ENCODE data around the gene RRP12. TPM values are rescaled to one million over a fixed set of nuclear protein-coding genes. Genes with fewer than 3 reads are reported as not detected.

Gene RRP12
- total RNA-seq, 6 donors from 2014 or later: 20.4 to 38.2 (median 28.9) TPM

DNA sequence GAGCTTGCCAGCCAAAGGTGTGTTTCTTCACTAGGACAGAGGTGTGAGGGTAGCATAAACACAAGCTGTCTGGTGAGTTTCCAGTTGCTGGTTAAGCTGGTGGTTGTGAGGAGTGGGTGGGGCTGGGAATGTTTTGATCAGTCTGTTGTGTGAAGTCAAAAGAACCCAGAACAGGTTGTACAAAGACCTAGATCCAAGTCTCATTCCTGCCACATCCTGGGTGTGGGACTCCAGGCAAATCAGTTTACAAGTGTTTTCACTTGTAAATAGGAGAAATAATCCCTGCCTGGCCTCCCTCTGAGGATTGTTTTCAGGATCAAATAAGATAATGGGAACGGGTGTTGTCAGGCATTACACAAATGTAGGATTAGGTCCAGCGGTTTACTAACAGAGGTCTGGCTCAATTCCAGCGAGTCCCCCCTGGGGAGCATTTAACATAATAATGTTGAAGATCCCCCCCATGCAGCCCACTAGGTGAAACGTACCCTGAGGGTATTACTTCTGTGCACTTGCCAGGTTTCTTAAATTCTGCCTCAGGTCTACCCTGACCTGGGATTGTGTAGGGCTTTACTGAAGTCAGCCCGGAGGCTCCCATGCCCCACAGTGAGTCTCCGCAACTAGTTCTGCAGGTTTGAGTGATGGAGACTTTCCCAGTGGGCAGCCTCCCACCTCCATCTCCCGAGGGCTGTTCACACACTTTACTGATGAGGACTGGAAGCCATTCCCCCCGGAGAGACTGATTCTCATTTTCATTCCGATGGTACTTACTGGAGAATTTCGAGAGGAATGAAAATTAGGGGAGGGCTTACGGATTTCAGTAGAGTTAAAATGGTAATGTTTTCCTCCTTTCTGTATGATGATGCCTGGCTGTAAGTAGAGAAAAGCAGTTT is 64.0 kb downstream of the RRP12 start:
- DNase-seq: peak in 1 of 2 donors; percentile 66
- TF ChIP-seq POLR2A (IDR thresholded peaks at IDR 0.05) (peak in 1 of 4 donors; percentile 6), EP300 (IDR thresholded peaks at IDR 0.05) (peak in 1 of 4 donors; percentile 19), CTCF (IDR thresholded peaks at IDR 0.05) (no peak), POLR2AphosphoS5 (IDR thresholded peaks at IDR 0.05) (no peak)
- H3K27ac ChIP-seq: peak overlapping the region; percentile 46 to 94 (median 68)
- no peaks in the 10 kb centered on the region for H3K9me3 ChIP-seq
- peak in 1 of 2 donors; percentile 19 for ATAC-seq (ENCODE audit: low FRiP score in 2 of 2)
- peaks cover 20 to 45% (median 32%) of the 10 kb centered on the region in 4 donors for H3K4me1 ChIP-seq
- WGBS, 2 donors: 36 to 45% methylated on average over 10 to 11 of the region's 11 CpGs
- H3K4me3 ChIP-seq: no peak overlapping the region
- no peaks in the 10 kb centered on the region for H3K36me3 ChIP-seq
- H3K27me3 ChIP-seq: no peaks in the 10 kb centered on the region

DNA sequence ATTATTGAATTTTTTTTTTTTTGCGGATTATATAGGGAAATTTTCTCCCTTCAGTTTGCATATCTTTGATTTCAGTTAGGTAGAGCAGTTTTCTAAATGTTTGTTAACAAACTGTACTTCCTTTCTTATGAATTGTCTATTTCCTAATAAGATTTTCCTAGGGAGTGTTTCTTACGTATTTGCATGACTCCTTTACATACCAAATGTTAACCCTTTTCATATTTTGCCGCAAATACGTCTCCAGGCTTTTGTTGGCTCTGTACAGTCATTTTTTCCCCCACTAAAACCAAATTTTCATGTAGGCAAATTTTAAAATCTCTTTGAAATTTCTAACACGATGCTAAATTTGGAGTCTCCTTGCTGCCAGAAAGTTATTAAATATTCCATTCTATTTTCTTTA is 64.7 kb downstream of the RRP12 start:
- TF ChIP-seq POLR2A (IDR thresholded peaks at IDR 0.05) (no peak), POLR2AphosphoS5 (IDR thresholded peaks at IDR 0.05) (no peak)
- Histone ChIP-seq H3K36me3 (no peaks in the 10 kb centered on the region), H3K4me1 (peaks cover 28 to 52% (median 39%) of the 10 kb centered on the region in 4 donors), H3K4me3 (no peak overlapping the region), H3K9me3 (no peaks in the 10 kb centered on the region), H3K27me3 (no peaks in the 10 kb centered on the region), H3K27ac (peak overlapping the region; percentile 46 to 95 (median 86))
- DNase-seq: no peak
- 38 to 43% methylated on average over 5 of the region's 5 CpGs for WGBS, 2 donors
- ATAC-seq (ENCODE audit: low FRiP score in 2 of 2): no peak

DNA sequence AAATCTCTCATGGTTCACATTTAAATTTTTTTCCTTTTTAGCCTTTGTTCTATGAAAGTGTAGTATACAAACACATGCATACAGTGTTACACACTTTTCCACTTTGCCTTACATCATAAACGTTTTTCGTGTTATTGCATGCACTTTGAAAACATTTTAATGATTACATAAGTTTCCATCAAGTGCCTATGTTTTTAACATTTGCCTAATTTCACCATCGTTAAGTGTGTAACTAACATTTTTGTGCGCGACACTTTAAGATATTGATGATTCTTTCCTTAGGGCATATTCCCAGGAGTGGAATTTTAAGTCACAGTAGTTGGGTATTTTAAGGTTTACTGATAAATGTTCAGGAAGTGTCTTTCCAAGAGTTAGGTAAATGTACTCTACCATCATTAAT is 65.1 kb downstream of the RRP12 start:
- Histone ChIP-seq H3K36me3 (no peaks in the 10 kb centered on the region), H3K9me3 (no peaks in the 10 kb centered on the region), H3K4me3 (no peak overlapping the region), H3K27ac (peak overlapping the region in 3 of 4 donors; percentile 46 to 95 (median 94)), H3K4me1 (peaks cover 32 to 57% (median 43%) of the 10 kb centered on the region in 4 donors), H3K27me3 (no peaks in the 10 kb centered on the region)
- DNase-seq (no peak), ATAC-seq (ENCODE audit: low FRiP score in 2 of 2) (no peak)
- 37 to 45% methylated on average over 5 of the region's 5 CpGs for WGBS, 2 donors
- TF ChIP-seq CTCF (IDR thresholded peaks at IDR 0.05): no peak
- TF ChIP-seq EP300 (IDR thresholded peaks at IDR 0.05): no peak
- TF ChIP-seq POLR2AphosphoS5 (IDR thresholded peaks at IDR 0.05): no peak
- no peak for TF ChIP-seq POLR2A (IDR thresholded peaks at IDR 0.05)

DNA sequence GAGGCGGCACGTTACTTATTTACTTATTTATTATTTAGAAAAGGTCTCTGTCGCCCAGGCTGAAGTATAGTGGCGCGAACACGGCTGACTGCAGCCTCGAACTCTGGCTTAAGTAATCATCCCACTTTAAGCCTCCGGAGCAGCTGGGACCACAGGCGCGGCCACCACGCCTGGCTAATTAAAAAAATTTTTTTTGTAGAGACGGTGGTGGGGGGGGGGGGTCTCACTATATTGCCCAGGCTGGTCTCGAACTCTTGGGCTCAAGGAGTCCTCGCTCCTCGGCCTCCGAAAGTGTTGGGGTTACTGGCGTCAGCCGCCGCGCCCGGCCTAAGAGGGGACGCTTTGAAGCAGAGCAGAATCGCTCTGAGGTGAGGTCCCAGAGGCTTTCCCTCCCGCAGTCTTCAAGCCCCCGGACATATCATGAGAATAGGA is 65.9 kb downstream of the RRP12 start:
- Histone ChIP-seq H3K4me3 (peak overlapping the region; percentile 68 to 93 (median 87)), H3K27me3 (no peaks in the 10 kb centered on the region), H3K27ac (peak overlapping the region; percentile 94 to 99 (median 96)), H3K36me3 (no peaks in the 10 kb centered on the region), H3K4me1 (peaks cover 39 to 63% (median 49%) of the 10 kb centered on the region in 4 donors), H3K9me3 (no peaks in the 10 kb centered on the region)
- peak in 1 of 2 donors; percentile 87 for DNase-seq
- WGBS, 2 donors: 9 to 16% methylated on average over 14 to 25 of the region's 25 CpGs
- TF ChIP-seq POLR2A (IDR thresholded peaks at IDR 0.05): no peak
- TF ChIP-seq EP300 (IDR thresholded peaks at IDR 0.05): no peak
- no peak for TF ChIP-seq POLR2AphosphoS5 (IDR thresholded peaks at IDR 0.05)
- TF ChIP-seq CTCF (IDR thresholded peaks at IDR 0.05): no peak
- ATAC-seq (ENCODE audit: low FRiP score in 2 of 2): no peak

GRCh38 chr10:97334370-97335175 is 66.6 kb downstream of the RRP12 start, which contains the start of gene FRAT2:
TSS of gene FRAT2 (minus strand) at chr10:97334729. CDS start at chr10:97334572, 157 bp downstream.
- Histone ChIP-seq H3K36me3 (no peaks in the 10 kb centered on the region), H3K4me1 (peaks cover 42 to 70% (median 53%) of the 10 kb centered on the region in 4 donors), H3K9me3 (no peaks in the 10 kb centered on the region), H3K27ac (peak within 1 kb of the TSS; percentile 94 to 99 (median 96)), H3K4me3 (peak within 1 kb of the TSS; percentile 68 to 93 (median 87)), H3K27me3 (no peaks in the 10 kb centered on the region)
- ATAC-seq (ENCODE audit: low FRiP score in 2 of 2): peak; percentile 95 to 97
- DNase-seq: peak; percentile 93 to 98
- 0% methylated on average over 51 of the region's 103 CpGs; no CpG with 5 or more reads in 1 of the 2 donors for WGBS, 2 donors
- TF ChIP-seq POLR2AphosphoS5 (IDR thresholded peaks at IDR 0.05): peak; percentile 84 to 95
- peak in 3 of 4 donors; percentile 80 to 97 (median 93) for TF ChIP-seq POLR2A (IDR thresholded peaks at IDR 0.05)
- TF ChIP-seq EP300 (IDR thresholded peaks at IDR 0.05): peak in 1 of 4 donors; percentile 51
- TF ChIP-seq CTCF (IDR thresholded peaks at IDR 0.05): peak in 3 of 6 experiments; percentile 29 to 42 (median 35)
